UCSD-AML1 (cell line): ENCODE results near the gene CD3G.
A peak's percentile ranks its signal among the peaks of the same experiment; 100 is the strongest.
"Not testable (repeated sequence)": the region's sequence is repeated elsewhere in the genome, so short reads cannot be mapped to it uniquely, and the experiment has no call there.

Experiments used
- DNase-seq: peaks from one replicate; lab custom pipeline; 2025; ENCODE audit not compliant: unreplicated experiment; lab: John Stamatoyannopoulos, UW

The CD3G gene

GRCh38 chr11:118375978-118376377 is 31.8 kb downstream of the CD3G start:
- no peak for DNase-seq

GRCh38 chr11:118379497-118379896 is 35.4 kb downstream of the CD3G start:
- no peak for DNase-seq

GRCh38 chr11:118380571-118380970 is 36.4 kb downstream of the CD3G start:
- no peak for DNase-seq

DNA sequence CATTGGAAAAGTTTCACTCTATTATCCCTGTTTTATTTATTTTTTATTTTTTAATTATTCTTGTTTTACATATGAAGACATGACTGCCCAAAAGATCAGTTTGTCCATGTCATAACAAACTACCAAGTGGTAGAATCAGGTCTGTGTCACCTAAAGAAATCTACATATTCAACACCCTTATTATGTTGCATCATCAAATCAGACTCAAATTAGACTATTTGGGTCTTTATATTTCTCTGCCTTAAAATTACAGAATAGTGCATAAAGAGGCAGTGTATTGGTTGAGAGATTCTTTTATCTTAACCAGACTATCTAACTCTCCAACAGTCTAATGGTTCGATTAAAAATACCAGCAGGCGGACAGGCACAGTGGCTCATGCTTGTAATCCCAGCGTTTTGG is 38.8 kb downstream of the CD3G start:
- DNase-seq: no peak

DNA sequence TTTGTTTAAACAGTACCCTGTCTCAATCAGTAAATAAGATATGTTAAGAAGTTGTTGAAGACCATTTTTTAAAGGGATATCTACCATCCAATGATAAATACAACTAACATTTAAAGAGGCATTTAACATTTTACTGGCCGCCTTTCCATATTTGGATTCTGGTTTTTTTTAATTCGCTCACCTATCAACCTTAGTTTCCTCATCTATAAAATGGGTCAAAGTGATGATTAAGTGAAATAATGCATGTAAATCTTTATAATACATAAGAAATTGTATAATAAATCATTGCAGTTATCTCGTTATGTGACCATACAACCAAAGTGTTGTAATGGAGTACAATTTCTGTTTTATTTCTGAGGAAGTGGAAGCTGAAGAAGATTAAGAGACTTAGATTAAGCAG is 39.5 kb downstream of the CD3G start:
- no peak for DNase-seq

- DNase-seq: no peak
These were observed 52.0 kb downstream of the CD3G start for GRCh38 chr11:118396097-118396501.

DNA sequence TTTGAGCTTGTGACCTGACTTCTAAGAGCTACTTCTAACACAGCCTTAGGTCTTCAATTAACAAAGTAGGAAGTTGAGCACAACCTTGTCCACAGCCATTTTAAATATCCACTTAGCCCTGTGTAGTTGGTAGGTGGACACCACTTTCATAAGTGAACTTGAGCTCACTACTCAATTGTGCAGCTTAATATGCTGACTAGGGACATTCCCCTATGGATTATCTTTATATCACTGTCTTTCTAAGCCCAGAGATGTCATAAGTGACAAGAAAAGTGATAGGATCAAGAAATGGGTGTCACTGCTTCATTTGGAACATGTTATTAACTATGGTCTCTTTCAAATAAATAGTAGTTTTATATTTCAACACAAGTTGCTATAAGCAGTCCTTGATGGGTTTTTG is 53.3 kb downstream of the CD3G start:
- DNase-seq: no peak

GRCh38 chr11:118398791-118399559 is 54.8 kb downstream of the CD3G start:
- DNase-seq: no peak

- DNase-seq: peak; percentile 94
These were observed 57.2 kb downstream of the CD3G start, which contains the start of gene ATP5MG for GRCh38 chr11:118401151-118401879. ATP5MG (plus strand) TSS chr11:118401606; CDS start chr11:118401666, 60 bp downstream.

DNA sequence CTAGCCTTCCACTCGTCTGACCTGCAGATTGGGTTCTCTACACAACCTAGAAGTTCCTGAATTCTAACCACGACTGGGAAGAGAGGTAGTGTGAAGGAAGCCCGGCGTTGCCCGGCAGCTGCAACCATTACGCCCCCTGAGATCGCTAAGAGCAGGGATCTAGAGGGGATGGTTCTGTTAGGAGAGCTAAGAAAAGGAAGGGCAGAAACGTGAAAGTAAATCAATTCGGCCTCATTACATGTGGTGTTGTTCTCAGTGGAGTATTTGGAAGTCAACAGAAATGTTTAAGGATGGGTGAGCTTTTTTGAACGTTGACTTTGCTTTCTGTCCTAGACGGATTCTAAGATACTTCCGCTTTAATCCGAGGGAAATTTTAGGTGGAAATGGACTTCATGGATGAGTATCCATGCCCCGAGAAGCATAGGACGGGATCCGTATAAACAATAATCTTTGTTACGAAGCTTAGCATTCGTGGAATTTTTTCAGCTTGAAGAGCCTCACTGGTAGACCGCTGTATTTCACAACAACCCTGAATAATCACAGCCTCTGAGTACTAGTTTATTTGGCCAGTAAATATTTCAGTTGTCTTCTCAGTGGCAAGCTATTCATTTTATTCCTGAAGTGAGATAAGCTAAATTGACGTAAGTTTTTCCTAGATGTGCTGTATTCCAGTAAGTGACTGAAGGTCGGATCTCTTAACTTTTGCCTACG is 57.9 kb downstream of the CD3G start:
- DNase-seq: no peak

- not testable (repeated sequence) for DNase-seq
These were observed 58.5 kb downstream of the CD3G start for GRCh38 chr11:118402594-118402993.
